ENCODE measurements around the gene ADAMTSL2.

Gene ADAMTSL2

DNA sequence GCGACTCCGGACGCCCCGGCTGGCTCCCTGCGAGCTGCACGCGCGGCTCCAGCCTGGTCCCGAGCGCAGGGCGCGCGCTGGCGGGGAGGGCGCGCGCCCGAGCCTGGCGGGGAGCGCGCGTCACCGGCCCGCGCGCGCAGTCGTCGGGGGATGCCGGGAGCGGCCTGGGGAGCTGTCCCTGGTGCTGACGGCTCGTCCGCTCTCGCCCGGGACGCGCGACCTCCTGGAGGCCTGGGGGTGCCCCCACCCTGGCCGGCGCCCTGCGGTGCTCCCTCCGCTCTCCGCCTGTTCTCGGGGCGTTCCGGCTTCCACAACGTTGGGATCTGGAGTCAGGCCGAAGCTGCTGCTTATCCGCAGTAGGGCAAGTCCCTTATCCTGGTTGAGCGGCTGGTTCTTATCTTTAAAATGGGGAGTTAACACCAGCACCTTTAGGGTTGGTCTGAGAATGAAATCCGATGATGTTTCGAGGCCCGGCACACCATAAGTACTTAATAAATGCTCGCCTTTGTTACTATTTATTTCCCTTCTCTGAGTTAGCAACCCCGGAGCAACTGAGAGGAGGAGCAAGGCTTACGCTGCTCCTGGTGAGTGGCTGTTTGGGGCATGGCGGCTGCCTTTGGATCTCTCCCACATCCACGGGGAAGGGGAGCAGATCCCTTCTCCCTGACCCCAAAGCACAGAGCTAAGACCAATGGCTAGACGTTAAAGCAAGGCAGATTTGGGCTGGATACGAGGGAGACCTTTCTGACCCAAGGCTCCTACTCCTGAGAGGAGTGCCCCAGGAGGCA, 75.0 kb downstream of the ADAMTSL2 start, which contains the start of gene FAM163B:
TSS of gene FAM163B (minus strand) at position 79 of the 788 bp plus-strand sequence. CDS start 29,166 bp downstream, outside the sequence.
- peak; percentile 17 for DNase-seq

GRCh38 chr9:133610845-133611244, 76.3 kb downstream of the ADAMTSL2 start:
- no peak for DNase-seq

GRCh38 chr9:133612051-133612450, 77.5 kb downstream of the ADAMTSL2 start:
- no peak for DNase-seq

GRCh38 chr9:133612816-133613215, 78.3 kb downstream of the ADAMTSL2 start:
- DNase-seq = no peak

DNA sequence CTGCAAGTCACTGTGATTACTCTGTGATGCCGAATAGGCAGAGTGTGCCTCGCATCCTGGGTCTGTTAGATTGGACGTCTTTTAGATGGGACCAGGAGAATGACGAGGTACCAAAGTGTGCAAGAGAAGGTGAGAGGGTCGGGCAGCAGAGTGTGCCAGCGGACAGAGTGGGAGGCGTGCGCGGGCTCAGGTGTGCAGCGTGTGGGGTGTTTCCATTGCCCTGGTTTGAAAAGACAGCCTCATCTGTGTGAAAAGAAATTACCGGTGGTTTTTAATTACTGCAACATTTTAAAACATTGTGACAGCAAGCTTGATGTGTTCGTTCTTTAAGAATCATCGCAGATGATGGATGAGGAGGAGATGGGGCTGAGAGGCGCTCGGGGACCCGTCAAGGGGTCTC, 78.9 kb downstream of the ADAMTSL2 start:
- DNase-seq = no peak

DNA sequence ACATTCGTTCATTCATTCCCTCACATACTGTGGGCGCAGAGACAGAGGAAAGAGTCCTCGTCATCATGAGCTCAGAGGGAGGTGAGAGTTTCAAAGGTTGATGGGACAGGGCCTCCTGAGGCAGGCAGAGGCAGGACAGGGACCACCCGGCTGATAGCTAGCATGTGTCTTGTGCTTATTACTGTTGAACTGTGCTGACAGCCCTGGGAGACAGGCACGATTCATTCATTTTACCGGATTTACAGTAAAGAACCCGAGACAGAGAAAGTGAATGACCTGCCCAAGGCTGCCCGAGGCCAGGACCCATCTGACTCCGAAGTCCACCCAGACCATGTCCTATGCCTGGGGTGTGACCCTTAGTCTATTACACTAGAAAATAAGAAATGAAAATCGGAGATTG, 79.6 kb downstream of the ADAMTSL2 start:
- no peak for DNase-seq

DNA sequence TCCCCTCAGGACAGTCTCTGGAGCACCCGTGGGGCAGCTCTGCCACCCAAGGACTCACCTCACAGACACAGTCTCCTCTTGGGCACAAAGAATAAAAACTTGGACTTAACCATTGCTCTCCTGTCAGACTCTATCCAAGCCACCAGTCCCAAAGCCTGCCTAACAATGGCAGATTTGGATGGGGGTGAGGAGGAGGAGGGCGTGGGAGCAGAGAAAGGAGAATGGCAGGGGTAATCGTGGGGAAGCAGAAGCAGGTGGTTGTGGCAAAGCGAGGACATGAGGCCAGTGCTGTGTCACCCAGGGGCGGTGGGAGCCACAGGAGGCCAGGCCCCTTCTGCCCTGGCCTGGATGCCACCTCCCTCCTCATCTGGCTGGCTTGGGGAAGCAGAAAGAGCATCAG, 80.2 kb downstream of the ADAMTSL2 start:
- no peak for DNase-seq

- no peak for DNase-seq
Observed at GRCh38 chr9:133615186-133615585, 80.7 kb downstream of the ADAMTSL2 start.

- DNase-seq = no peak
Observed at GRCh38 chr9:133615606-133616188, 81.2 kb downstream of the ADAMTSL2 start.

- no peak for DNase-seq
Observed at GRCh38 chr9:133616643-133617405, 82.3 kb downstream of the ADAMTSL2 start.

- no peak for DNase-seq
Observed at GRCh38 chr9:133618726-133619125, 84.2 kb downstream of the ADAMTSL2 start.

DNA sequence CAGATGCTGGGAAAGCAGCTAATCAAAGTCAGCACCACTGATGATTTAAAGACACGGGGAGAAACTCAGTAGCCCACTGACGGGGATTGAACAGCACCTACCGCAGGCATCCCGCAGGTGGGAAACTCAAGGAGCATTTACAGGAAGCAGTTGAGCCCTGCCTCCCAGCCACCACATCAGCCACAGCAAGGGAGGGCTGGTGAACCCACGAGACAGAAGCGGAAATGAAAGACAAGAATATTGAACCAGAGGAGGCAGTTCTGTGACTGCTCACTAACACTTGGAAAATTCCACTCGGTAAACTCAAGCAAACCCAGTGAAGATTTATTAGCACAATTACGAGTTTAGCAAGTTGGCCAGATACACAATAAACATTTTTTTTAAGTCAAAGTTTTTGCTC, 85.3 kb downstream of the ADAMTSL2 start:
- DNase-seq = peak; percentile 45

- no peak for DNase-seq
Observed at GRCh38 chr9:133621725-133622267, 87.3 kb downstream of the ADAMTSL2 start.

DNA sequence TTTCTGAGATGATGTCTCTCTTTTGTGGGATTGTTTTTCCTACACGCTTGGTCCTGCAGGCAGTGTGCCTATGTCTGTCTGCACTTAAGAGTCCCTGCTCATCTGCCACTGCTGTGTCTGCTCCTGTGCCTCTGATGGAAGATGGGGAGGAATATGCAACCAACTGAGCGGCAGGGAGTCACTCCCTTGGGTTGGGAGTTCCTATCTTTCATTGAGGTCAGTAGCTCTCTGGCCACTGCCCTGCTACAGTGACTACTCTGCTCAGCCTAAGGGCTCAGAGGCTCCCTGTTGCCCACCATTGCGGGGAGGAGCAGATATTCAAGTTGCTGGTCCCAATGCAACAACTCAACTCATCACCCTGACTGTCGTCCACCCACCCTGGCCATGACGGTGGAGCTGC, 88.1 kb downstream of the ADAMTSL2 start:
- no peak for DNase-seq
